Stimulated activated CD8-positive, alpha-beta memory T cell treated with anti-CD3 and anti-CD28 coated beads, Interleukin-12 subunit alpha, Interleukin-12 subunit beta, amount 100 ng/mL, for 1 hour (primary cell): ENCODE measurements around the gene PCDHGA2.
"Not testable (repeated sequence)": the region's sequence is repeated elsewhere in the genome, so short reads cannot be mapped to it uniquely, and the experiment has no call there.

ENCODE experiments used
- DNase-seq: peaks from one replicate; pipeline ENCODE4 v3.0.0-alpha.2; 2020; ENCODE audit warnings: low read depth

The PCDHGA2 gene

GRCh38 chr5:141338538-141339306, at the start of gene PCDHGA2:
Gene PCDHGA2, plus strand, starts transcription at chr5:141338760.
- DNase-seq: no peak

GRCh38 chr5:141298376-141298775, 40.2 kb upstream of the PCDHGA2 start:
- no peak for DNase-seq

- no peak for DNase-seq
Measured at GRCh38 chr5:141303756-141304155, 34.8 kb upstream of the PCDHGA2 start, which contains the start of gene SLC25A2. Gene SLC25A2, minus strand, starts transcription at chr5:141304049. Its CDS starts 184 bp downstream, at chr5:141303865.

DNA sequence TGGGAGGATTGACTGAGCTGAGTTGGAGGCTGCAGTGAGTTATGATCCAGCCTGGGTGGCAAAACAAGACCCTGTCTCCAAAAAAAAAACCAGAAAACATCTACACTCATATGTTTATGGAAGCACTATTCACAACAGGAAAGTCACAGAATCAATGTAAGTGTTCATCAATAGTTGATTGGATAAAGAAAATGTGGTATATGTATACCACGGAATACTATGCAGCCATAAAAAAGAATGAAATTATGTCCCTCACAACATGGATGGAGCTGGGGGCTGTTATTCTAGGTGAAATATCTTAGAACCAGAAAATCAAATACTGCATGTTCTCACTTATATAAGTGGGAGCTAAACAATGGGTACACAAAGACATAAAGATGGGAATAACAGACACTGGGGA, 31.9 kb upstream of the PCDHGA2 start:
- DNase-seq: no peak

DNA sequence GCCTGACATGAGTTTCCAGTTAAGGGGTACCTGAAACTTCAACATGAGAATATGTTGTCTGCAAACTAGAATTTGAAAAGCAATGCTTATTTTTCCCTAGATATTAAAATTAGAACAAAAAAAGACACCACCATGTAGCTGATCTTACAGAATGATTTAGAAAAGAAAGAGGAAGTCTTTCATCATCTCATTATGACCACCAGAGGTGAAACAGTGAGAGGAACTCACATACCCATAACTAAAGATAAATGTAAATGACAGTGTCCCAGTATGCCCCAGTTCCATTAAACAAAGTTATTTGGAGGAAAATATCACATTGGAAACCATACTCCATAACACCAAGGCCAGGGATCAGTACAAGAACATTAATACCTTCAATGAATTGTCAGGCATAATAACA, 24.8 kb upstream of the PCDHGA2 start:
- no peak for DNase-seq

GRCh38 chr5:141316963-141317362, 21.6 kb upstream of the PCDHGA2 start:
- not testable (repeated sequence) for DNase-seq

DNA sequence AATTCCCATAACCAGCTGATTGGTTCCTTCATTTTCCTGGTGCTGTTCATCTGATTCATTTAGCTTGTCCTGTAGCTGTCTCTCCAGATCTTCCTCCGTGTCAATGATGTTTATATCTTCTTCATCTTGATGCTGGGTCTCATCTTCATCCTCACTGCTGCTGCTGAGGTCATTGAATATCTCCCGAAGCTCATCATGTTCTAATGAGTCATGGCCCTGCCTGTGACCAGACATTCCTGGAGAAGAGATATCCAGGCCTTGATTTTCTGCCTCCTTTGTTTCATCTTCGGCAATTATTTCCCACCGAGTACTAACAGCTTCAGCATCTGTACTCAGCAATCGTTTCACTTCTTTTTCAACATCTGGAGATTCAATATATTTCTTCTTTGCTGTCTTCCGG, 19.4 kb upstream of the PCDHGA2 start:
- no peak for DNase-seq

- DNase-seq: no peak
Measured at GRCh38 chr5:141319699-141320098, 18.9 kb upstream of the PCDHGA2 start.

- DNase-seq: peak; percentile 90
Measured at GRCh38 chr5:141320225-141321169, 18.1 kb upstream of the PCDHGA2 start, which contains the start of gene TAF7. Gene TAF7, minus strand, starts transcription at chr5:141320784. Its CDS starts 740 bp downstream, at chr5:141320044.

- no peak for DNase-seq
Measured at GRCh38 chr5:141322261-141322660, 16.3 kb upstream of the PCDHGA2 start.

DNA sequence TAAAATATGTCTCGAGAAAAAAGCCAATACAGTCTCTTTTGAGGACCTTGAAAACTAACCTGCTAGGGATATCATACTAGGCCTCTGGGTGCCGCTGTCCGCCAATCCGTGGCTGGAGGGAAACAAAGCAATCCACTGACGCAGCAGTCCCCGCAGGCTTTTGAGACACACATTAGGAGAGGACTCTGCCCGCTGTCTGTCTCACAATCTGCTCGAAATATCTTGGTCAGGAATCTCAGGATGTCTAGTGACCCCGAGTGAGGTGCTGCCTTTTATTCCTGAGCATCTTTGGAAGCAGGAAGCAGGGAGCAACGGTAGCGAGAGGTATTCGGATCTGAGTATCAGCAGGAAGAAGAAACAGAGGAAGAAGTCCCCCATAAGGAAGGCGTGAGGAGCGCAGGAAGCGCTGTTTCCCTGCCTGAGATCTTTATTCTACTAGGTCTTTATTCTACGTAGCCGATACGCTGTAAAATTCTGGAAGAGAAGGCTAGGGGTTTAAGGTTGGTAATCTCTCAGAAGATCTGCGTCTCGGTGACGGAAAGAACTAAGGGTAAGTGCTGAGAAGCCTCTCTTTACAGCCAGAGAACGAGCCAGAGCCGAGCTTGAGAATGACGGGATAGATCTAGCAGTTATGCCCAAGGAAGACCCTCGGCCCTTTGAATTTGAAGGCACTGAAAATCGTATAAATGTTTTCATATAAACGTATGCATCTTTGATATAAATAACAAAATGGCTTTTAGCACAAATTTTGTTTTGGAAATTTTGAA, 12.3 kb upstream of the PCDHGA2 start:
- DNase-seq: peak; percentile 51

DNA sequence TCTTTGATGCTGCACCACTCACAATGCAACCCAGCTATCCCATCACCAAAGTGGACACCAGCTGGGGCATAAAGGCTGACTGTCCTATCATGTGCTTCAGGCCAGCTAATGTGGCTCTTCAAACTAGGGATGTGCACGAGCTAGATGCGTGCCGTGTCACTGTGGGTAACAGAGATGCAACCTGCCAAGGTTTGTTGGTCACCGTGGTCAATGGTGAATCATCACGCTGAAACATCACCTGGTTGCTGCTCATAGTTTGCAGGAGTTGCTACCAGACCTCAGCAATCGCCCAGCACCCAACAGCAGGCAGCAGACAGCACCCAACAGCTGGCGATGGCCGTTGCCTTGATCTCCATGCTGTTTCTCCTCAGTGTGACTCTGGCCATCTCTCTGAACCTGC, 10.3 kb upstream of the PCDHGA2 start:
- no peak for DNase-seq

GRCh38 chr5:141330299-141331080, 8.1 kb upstream of the PCDHGA2 start, which contains the start of gene PCDHGA1:
Gene PCDHGA1, plus strand, starts transcription at chr5:141330514.
- no peak for DNase-seq

- DNase-seq: not testable (repeated sequence)
Measured at GRCh38 chr5:141332571-141332970, 6.0 kb upstream of the PCDHGA2 start.

GRCh38 chr5:141340781-141341354, 2.3 kb downstream of the PCDHGA2 start:
- DNase-seq: not testable (repeated sequence)

- no peak for DNase-seq
Measured at GRCh38 chr5:141342773-141343172, 4.2 kb downstream of the PCDHGA2 start.

DNA sequence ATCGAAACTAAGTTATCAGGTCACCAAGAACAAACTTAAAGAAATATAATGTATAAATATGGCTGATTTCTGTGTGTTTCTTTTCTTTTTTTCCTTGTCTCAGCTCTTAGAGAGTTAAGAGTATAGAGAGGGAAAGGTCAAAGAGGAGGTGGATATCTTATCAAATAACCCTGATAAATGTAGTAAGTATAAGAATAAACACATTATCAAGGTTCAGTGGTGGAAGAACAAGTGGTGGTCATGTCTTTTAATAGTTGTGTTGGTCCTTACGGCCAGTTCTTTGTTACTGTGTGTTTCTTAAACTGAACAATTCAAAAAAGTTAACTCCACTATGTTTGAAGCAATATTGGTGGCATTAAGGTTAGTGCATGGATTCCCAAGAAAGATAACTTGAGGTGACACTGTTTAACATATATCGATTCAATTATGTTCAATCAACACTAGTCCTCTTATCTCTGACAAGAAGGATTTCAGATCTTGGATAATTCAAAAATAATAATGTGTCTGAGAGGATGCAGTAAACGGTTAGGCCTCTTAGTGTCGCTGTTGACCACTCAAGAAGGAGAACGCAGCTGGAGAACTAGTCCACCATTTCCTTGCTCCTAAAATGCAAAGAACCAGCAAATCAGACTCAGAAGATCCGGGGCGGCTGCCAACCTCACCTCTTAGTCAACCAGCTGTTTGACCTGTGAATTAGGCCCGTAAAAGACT, 4.8 kb downstream of the PCDHGA2 start, which contains the start of gene PCDHGA3:
Gene PCDHGA3 (plus strand): TSS at position 588 of the 711 bp plus-strand sequence. CDS start 205 bp downstream, outside the sequence.
- DNase-seq: no peak

DNA sequence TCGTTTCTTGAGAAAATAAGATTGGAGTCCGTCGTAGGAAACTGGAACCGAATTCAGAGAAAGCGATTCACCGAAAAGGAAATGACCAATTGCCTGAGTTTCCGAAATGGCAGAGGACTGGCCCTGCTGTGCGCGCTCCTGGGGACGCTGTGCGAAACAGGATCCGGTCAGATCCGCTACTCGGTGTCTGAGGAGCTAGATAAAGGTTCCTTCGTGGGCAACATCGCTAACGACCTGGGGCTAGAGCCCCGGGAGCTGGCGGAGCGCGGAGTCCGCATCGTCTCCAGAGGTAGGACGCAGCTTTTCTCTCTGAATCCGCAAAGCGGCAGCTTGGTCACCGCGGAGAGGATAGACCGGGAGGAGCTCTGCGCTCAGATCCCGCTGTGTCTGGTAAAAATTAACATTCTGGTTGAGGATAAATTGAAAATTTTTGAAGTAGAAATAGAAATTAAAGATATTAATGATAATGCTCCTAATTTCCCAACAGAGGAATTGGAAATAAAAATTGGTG, 5.4 kb downstream of the PCDHGA2 start:
- no peak for DNase-seq

DNA sequence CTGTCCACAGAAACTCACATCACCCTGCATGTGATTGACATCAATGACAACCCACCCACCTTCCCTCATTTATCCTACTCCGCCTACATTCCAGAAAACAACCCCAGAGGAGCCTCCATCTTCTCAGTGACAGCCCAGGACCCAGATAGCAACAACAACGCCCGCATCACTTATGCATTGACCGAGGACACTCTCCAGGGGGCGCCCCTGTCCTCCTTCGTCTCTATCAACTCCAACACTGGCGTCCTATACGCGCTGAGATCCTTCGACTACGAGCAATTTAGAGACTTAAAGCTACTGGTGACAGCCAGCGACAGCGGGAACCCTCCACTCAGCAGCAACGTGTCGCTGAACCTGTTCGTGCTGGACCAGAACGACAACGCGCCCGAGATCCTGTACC, 6.8 kb downstream of the PCDHGA2 start:
- no peak for DNase-seq

GRCh38 chr5:141346017-141346416, 7.5 kb downstream of the PCDHGA2 start:
- DNase-seq: not testable (repeated sequence)
